ENCODE data around the gene U2AF1L4. TPM values are rescaled to one million over a fixed set of nuclear protein-coding genes. Genes with fewer than 3 reads are reported as not detected.

Gene U2AF1L4
- total and polyA plus RNA-seq, 2 donors (not counting 3 experiments of a cell fraction or from before 2014, with no cell fraction given), result 5.6 to 13.5 TPM

- TF ChIP-seq EZH2 (IDR thresholded peaks at IDR 0.05; ENCODE audit: borderline replicate concordance, low read depth, low read length, severe bottlenecking) (no peak), JUN (IDR thresholded peaks at IDR 0.05; ENCODE audit: borderline replicate concordance, insufficient read depth, insufficient read length, low read depth) (no peak), MYC (IDR thresholded peaks at IDR 0.05; ENCODE audit: low read depth, low read length) (no peak)
- ChIA-PET CTCF (interaction anchor here (0.5 kb wide), 1 partner anchor 11 kb away, joined by 5 read pairs; no protein-coding TSS in a partner anchor), POLR2A (no interaction called here)
- H3K27me3 ChIP-seq (ENCODE audit: control insufficient read depth in 2 of 2, insufficient read depth in 2 of 2, low read length in 2 of 2), result no peaks in the 10 kb centered on the region
- H3K4me3 ChIP-seq (replicated peaks in 1 of 3; ENCODE audit: insufficient read depth in 1 of 3, low read depth in 1 of 3, low read length in 3 of 3), result no peak overlapping the region
- H3K9me1 ChIP-seq (replicated peaks; ENCODE audit: control insufficient read depth, extremely low read depth, insufficient read depth, low read length), result no peaks in the 10 kb centered on the region
- BruUV-seq (replicated peaks), result no TSS peak
- no peak overlapping the region for H3K4me2 ChIP-seq (ENCODE audit: insufficient read depth, low read length)
- H2AFZ ChIP-seq (ENCODE audit: low read depth, low read length), result no peak overlapping the region
- no peaks in the 10 kb centered on the region for H3K79me2 ChIP-seq (ENCODE audit: control insufficient read depth, insufficient read depth, low read length)
- DNase-seq (ENCODE audit: low read depth, low spot score), result no peak
- no peaks in the 10 kb centered on the region for H4K20me1 ChIP-seq (replicated peaks; ENCODE audit: control insufficient read depth, extremely low read depth, insufficient read depth, low read length)
- no peak overlapping the region for H3K9ac ChIP-seq (replicated peaks; ENCODE audit: extremely low read depth, insufficient read depth, low read length)
- dilution Hi-C loops (cut with MboI; ENCODE audit: extremely low pct_ligation_motif_present, low sequenced_read_pairs), result no loop called here
- FAIRE-seq, result no peak
- no peak overlapping the region for H3K27ac ChIP-seq (ENCODE audit: insufficient read depth, low read depth, low read length)
- H3K4me1 ChIP-seq (ENCODE audit: control insufficient read depth, extremely low read depth, insufficient read depth, low read length), result no peaks in the 10 kb centered on the region
- peaks cover 13 to 72% of the 10 kb centered on the region in 2 experiments for H3K36me3 ChIP-seq (ENCODE audit: control insufficient read depth in 2 of 2, extremely low read depth in 1 of 2, insufficient read depth in 2 of 2, low read length in 2 of 2)
- intact Hi-C loops (cut with micrococcal nuclease), result no loop called here
- no peaks in the 10 kb centered on the region for H3K9me3 ChIP-seq (replicated peaks; ENCODE audit: control insufficient read depth, insufficient read depth, low read length)
These were observed 12.6 kb downstream of the U2AF1L4 start for GRCh38 chr19:35732540-35733179.

- dilution Hi-C loops (cut with MboI; ENCODE audit: extremely low pct_ligation_motif_present, low sequenced_read_pairs) (no loop called here), intact Hi-C loops (cut with micrococcal nuclease) (no loop called here)
- Histone ChIP-seq H3K9me1 (replicated peaks; ENCODE audit: control insufficient read depth, extremely low read depth, insufficient read depth, low read length) (no peaks in the 10 kb centered on the region), H3K4me1 (ENCODE audit: control insufficient read depth, extremely low read depth, insufficient read depth, low read length) (no peaks in the 10 kb centered on the region), H3K36me3 (ENCODE audit: control insufficient read depth in 2 of 2, extremely low read depth in 1 of 2, insufficient read depth in 2 of 2, low read length in 2 of 2) (peaks cover 17 to 73% of the 10 kb centered on the region in 2 experiments), H3K4me3 (replicated peaks in 1 of 3; ENCODE audit: insufficient read depth in 1 of 3, low read depth in 1 of 3, low read length in 3 of 3) (no peak overlapping the region), H3K79me2 (ENCODE audit: control insufficient read depth, insufficient read depth, low read length) (no peaks in the 10 kb centered on the region), H3K9me3 (replicated peaks; ENCODE audit: control insufficient read depth, insufficient read depth, low read length) (no peaks in the 10 kb centered on the region), H3K27ac (ENCODE audit: insufficient read depth, low read depth, low read length) (no peak overlapping the region), H3K4me2 (ENCODE audit: insufficient read depth, low read length) (no peak overlapping the region), H3K9ac (replicated peaks; ENCODE audit: extremely low read depth, insufficient read depth, low read length) (no peak overlapping the region), H2AFZ (ENCODE audit: low read depth, low read length) (no peak overlapping the region), H4K20me1 (replicated peaks; ENCODE audit: control insufficient read depth, extremely low read depth, insufficient read depth, low read length) (no peaks in the 10 kb centered on the region), H3K27me3 (ENCODE audit: control insufficient read depth in 2 of 2, insufficient read depth in 2 of 2, low read length in 2 of 2) (no peaks in the 10 kb centered on the region)
- CTCF ChIA-PET, result interaction anchor here (0.5 kb wide), 1 partner anchor 11 kb away, joined by 5 read pairs; no protein-coding TSS in a partner anchor
- FAIRE-seq, result no peak
- POLR2A ChIA-PET, result no interaction called here
- TF ChIP-seq GATA2 (IDR thresholded peaks at IDR 0.05; ENCODE audit: insufficient read depth, insufficient read length, low read depth, low read length), result no peak
- no peak for TF ChIP-seq MAX (IDR thresholded peaks at IDR 0.05; ENCODE audit: insufficient read depth, insufficient read length)
- no peak for TF ChIP-seq MYC (IDR thresholded peaks at IDR 0.05; ENCODE audit: low read depth, low read length)
- TF ChIP-seq POLR2A (IDR thresholded peaks at IDR 0.05; ENCODE audit: low read depth, low read length), result no peak
- no peak for TF ChIP-seq JUN (IDR thresholded peaks at IDR 0.05; ENCODE audit: borderline replicate concordance, insufficient read depth, insufficient read length, low read depth)
- TF ChIP-seq CTCF (IDR thresholded peaks at IDR 0.05; ENCODE audit: extremely low read depth in 1 of 2, insufficient read depth in 1 of 2, low read depth in 1 of 2, low read length in 2 of 2), result no peak
- no peak for TF ChIP-seq FOS (IDR thresholded peaks at IDR 0.05; ENCODE audit: borderline replicate concordance, insufficient read depth, low read length)
- TF ChIP-seq POLR2AphosphoS5 (IDR thresholded peaks at IDR 0.05; ENCODE audit: insufficient read depth, low read depth, low read length), result no peak
- no peak for TF ChIP-seq EZH2 (IDR thresholded peaks at IDR 0.05; ENCODE audit: borderline replicate concordance, low read depth, low read length, severe bottlenecking)
- no TSS peak for BruUV-seq (replicated peaks)
- no peak for DNase-seq (ENCODE audit: low read depth, low spot score)
These were observed 13.3 kb downstream of the U2AF1L4 start for GRCh38 chr19:35731779-35732405.
